GM23338 (cell line): ENCODE data around the gene SEL1L2.

Source experiments
- CTCF ChIP-seq, 2 experiments: fragments of 200-600 bp in 1 of 2; sonication (generic) in 1 of 2; conservative IDR thresholded peaks; 2 replicates each; pipeline versions ENCODE4 v1.5.1 to v1.6.1; 2016 to 2017; ENCODE audit warnings: antibody characterized with exemption in 2 of 2, low read depth in 2 of 2, mild to moderate bottlenecking in 2 of 2, moderate library complexity in 1 of 2
- EZH2 ChIP-seq: fragments of 200-600 bp; sonication (generic); IDR thresholded peaks from one replicate; pipeline ENCODE4 v1.8.0; 2017; ENCODE audit warnings: antibody characterized with exemption, mild to moderate bottlenecking, low read depth; ENCODE audit not compliant: unreplicated experiment

GRCh38 chr20:13904766-13905165 is 85.6 kb downstream of the SEL1L2 start:
- no peak for TF ChIP-seq CTCF (conservative IDR thresholded peaks at IDR 0.05; ENCODE audit: low read depth in 2 of 2)
- no peak for TF ChIP-seq EZH2
